NOMO-1 treated with dmso at 0.1 percent for 144 hours (cell line): ENCODE results near the gene LRP1B.

ENCODE experiments used
- DNase-seq: peaks from one replicate; lab custom pipeline; 2025; ENCODE audit not compliant: unreplicated experiment; lab: John Stamatoyannopoulos, UW

LRP1B gene

GRCh38 chr2:141341444-141341843 lies 789.4 kb downstream of the LRP1B start:
- no peak for DNase-seq

- no peak for DNase-seq
Observed at GRCh38 chr2:141331127-141331526, 799.7 kb downstream of the LRP1B start.

GRCh38 chr2:141329964-141330363 lies 800.9 kb downstream of the LRP1B start:
- no peak for DNase-seq

DNA sequence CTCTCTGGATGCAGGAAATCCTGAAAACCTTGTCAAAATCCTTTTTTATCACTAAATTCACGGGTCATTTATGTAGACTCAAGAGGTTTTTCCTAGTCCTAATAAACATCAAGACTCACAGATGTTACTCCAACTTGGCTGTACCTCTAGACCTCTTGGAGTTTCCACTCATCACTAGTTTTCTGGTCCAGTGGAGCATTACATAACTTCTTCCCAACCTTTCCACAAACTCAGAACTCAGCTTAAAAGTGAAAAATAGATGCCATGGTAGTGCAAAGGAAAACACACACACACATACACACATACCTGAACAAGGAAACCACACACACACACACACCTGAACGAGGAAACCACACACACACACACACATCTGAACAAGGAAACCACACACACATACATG lies 807.2 kb downstream of the LRP1B start:
- no peak for DNase-seq

- no peak for DNase-seq
Observed at GRCh38 chr2:141317986-141318385, 812.8 kb downstream of the LRP1B start.

GRCh38 chr2:141316606-141317005 lies 814.2 kb downstream of the LRP1B start:
- no peak for DNase-seq

DNA sequence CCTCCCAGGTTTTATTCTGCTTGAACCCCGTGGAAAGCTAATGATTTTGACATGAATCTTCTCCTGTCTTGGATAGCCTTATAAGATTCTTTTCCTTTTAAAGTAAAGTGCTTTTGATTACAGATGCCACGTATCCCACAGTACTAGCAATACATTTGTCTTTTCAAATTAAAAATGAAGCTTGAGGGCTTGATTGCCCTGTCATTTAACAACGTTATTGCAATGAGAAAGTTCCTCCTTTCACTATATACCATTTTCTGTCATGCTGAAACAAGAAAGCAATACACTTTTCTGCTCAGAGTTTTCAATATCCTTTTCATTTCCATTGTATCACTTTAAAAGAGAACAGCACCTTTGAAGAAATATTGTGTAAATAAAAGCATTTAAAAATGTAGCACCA lies 814.7 kb downstream of the LRP1B start:
- no peak for DNase-seq

DNA sequence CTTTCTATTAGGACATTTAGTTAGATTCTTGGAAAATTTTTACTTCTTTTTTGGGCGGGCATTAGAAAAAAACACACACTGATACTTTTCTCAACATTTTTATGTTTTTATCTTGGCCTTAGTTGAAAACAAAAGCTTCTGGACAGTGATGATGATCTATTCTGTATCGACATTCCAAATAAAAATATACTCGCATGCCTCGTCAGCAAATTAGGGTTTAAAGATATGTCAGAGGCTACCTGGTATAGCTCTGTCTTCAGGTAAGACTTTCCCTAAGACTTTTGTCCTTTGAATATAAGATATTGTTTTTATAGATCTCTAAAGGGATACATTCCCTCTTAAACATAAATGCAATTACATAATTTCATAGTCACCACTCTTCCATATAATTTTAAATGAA lies 816.8 kb downstream of the LRP1B start:
- no peak for DNase-seq

GRCh38 chr2:141311430-141311829 lies 819.4 kb downstream of the LRP1B start:
- DNase-seq, result no peak

DNA sequence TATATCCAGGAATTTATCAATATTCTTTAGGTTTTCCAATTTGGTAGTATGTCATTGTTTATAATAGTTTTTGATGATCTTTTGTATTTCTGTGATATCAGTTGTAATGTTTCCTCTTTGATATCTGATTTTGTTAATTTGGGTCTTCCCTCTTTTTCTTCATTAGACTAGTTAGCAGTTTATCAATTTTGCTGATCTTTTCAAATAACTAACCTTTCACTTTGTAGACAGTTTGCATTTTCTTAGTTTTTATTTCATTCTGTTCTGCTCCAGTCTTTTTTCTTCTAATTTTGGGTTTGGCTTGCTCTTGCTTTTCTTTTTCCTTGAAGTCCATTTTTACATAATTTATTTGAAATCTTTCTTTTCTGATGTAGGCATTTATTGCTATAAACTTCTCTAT lies 824.4 kb downstream of the LRP1B start:
- DNase-seq, result no peak

DNA sequence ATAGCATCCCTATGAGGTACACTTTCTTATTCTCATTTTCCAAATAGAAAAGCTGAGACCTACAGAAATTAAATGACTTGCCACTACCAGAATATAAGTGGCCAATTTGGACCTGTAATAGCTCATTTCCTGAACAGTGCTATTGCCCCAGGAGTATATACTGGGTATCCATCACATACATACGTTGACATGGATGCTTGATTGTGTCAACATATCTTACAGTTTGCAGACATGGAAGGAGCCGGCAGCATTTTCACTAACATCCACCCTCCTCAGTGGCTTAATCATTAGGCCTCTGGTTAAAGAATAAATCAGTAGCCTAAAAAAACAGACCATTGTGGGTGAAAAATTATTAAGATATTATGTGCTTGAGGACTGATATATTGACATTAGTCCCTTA lies 829.3 kb downstream of the LRP1B start:
- no peak for DNase-seq

DNA sequence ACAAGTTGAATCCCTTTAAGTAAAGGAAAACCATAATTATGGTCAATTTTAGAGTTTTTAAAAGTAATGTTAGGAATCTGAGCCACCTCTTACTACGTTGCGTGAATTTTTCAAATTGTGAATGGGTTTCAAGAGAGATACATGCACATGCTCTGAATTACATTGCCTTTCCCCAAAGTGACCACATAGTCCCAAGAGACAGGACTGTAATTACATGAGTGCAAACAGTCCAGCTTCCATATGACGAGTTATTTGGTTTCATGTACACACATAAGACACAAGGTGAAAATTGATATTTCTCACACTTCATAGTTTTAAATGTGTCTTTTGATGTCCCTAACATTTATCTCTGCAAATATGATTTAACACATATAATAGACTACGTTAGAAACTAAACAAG lies 850.8 kb downstream of the LRP1B start:
- no peak for DNase-seq

- DNase-seq, result no peak
Observed at GRCh38 chr2:141271346-141271745, 859.5 kb downstream of the LRP1B start.

DNA sequence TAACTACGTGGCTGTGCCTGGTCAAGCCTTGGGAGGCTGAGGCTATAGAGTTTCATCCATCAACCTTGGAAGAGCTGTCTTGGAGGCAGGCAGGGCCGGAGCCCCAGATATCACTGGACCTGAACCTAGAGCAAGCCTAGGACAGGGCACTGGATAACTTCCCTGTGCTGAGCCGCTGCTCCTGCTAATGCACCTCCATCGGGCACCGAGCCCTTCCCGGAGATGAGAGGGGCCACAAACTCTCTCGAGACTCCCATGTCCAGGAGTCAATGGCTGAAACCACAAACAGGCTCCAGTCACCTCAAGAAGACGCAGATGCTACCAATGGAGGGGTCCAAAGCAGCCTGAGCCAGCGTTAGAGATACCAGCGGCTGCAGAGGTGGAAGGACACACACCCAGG lies 866.0 kb downstream of the LRP1B start:
- DNase-seq, result no peak

GRCh38 chr2:141260911-141261310 lies 869.9 kb downstream of the LRP1B start:
- no peak for DNase-seq

- no peak for DNase-seq
Observed at GRCh38 chr2:141259683-141260082, 871.1 kb downstream of the LRP1B start.

DNA sequence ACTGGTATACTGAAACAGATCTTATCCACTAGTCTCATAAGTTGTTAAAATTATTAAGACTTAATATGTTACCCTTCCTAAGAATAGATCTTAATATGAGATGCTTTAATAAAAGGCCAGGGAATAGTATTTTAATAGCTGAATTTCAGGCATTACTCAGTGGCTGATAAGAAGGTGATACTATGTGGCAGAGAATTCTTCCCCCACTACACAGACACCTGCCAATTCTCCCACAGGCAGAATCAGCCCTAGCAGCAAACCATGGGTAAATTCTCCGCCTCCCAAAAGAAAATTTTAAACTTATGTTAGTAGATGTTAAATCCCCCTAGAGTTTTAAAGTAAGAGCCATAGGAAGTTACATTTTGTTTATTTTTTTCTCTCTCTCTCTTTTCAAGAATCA lies 888.8 kb downstream of the LRP1B start:
- DNase-seq, result no peak

GRCh38 chr2:141226560-141226959 lies 904.3 kb downstream of the LRP1B start:
- DNase-seq, result no peak

DNA sequence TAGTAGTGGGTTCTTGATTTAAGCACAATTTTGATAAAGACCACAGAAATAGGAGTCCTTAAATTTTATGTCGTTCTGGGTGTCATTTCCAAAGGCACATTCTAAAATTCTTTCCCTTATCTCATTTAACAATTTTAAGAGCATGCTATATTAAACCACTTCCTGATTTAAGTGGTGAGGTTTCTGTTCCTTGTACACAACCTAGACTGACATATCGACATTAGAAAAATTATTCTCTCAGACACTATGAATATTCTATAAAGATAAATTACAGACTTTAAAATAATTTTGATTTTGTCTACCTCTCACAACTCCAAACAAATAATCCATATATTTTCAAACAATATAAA lies 923.8 kb downstream of the LRP1B start:
- DNase-seq, result peak; percentile 21

GRCh38 chr2:141201016-141201565 lies 929.7 kb downstream of the LRP1B start:
- DNase-seq, result no peak

- DNase-seq, result no peak
Observed at GRCh38 chr2:141200191-141200590, 930.6 kb downstream of the LRP1B start.

GRCh38 chr2:141199711-141200110 lies 931.1 kb downstream of the LRP1B start:
- no peak for DNase-seq

DNA sequence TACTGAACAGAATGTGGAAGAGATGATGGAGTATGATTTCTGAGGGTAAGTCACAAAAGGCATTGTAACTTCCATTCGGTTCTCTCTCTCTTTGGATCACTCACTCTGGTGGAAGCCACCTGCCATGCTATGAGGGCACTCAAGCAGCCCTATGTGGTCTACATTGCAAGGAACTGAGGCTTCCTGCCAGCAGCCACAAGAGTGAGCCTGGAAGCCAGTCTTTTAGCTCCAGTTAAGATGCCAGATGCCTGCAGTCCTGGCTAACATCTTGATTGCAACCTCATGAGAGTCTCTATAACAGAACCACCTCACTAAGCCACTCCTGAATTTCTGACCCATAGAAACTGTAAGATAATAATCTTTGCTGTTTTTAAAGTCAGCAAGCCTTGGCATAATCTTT lies 935.7 kb downstream of the LRP1B start:
- no peak for DNase-seq

- no peak for DNase-seq
Observed at GRCh38 chr2:141187075-141187439, 943.8 kb downstream of the LRP1B start.
